MM.1S (cell line): ENCODE results near the gene CCDC158.

Experiments used
- DNase-seq: peaks from one replicate; pipeline ENCODE4 v3.0.0-alpha.2; 2015
- H2AFZ ChIP-seq: fragments of 300-600 bp; sonication (generic); 2 replicates; pipeline ENCODE4 v1.6.0; 2016; ENCODE audit warnings: antibody characterized with exemption, low read length
- H3F3A ChIP-seq: fragments of 300-600 bp; sonication (generic); 2 replicates; pipeline ENCODE4 v1.6.1; 2016; ENCODE audit warnings: mild to moderate bottlenecking, antibody characterized with exemption, low read length, moderate library complexity, mixed read lengths; ENCODE audit not compliant: insufficient read depth
- H3K27ac ChIP-seq: fragments of 300-600 bp; sonication (generic); 2 replicates; pipeline ENCODE4 v1.5.1; 2016; ENCODE audit warnings: mild to moderate bottlenecking, low read length
- H3K27me3 ChIP-seq: fragments of 300-600 bp; sonication (generic); replicated peaks from 2 replicates; pipeline ENCODE4 v1.6.0; 2016; ENCODE audit warnings: low read length; ENCODE audit not compliant: insufficient read depth
- H3K36me3 ChIP-seq: fragments of 300-600 bp; sonication (generic); replicated peaks from 2 replicates; pipeline ENCODE4 v1.6.1; 2016; ENCODE audit warnings: mild to moderate bottlenecking, low read length, mixed read lengths; ENCODE audit not compliant: insufficient read depth
- H3K4me1 ChIP-seq: fragments of 300-600 bp; sonication (generic); 2 replicates; pipeline ENCODE4 v1.6.1; 2016; ENCODE audit warnings: low read length, mixed read lengths
- H3K4me2 ChIP-seq: fragments of 300-600 bp; sonication (generic); 2 replicates; pipeline ENCODE4 v1.6.0; 2016; ENCODE audit warnings: low read depth, low read length
- H3K4me3 ChIP-seq: fragments of 300-600 bp; sonication (generic); 2 replicates; pipeline ENCODE4 v1.5.1; 2016; ENCODE audit warnings: low read length, mixed read lengths
- H3K79me2 ChIP-seq: fragments of 300-600 bp; sonication (generic); 2 replicates; pipeline ENCODE4 v1.6.1; 2016; ENCODE audit warnings: mixed run types, low read length, mixed read lengths
- H3K9ac ChIP-seq: fragments of 300-600 bp; sonication (generic); 2 replicates; pipeline ENCODE4 v1.6.1; 2016; ENCODE audit warnings: low read length, mixed read lengths
- H3K9me2 ChIP-seq: fragments of 300-600 bp; sonication (generic); replicated peaks from 2 replicates; pipeline ENCODE4 v1.6.1; 2016; ENCODE audit warnings: mild to moderate bottlenecking, low read length, mixed read lengths; ENCODE audit not compliant: insufficient read depth
- H3K9me3 ChIP-seq: fragments of 300-600 bp; sonication (generic); replicated peaks from 2 replicates; pipeline ENCODE4 v1.6.1; 2016; ENCODE audit warnings: mild to moderate bottlenecking, low read length, mixed read lengths; ENCODE audit not compliant: insufficient read depth
- H4K20me1 ChIP-seq: fragments of 300-600 bp; sonication (generic); 2 replicates; pipeline ENCODE4 v1.6.1; 2016; ENCODE audit warnings: mild to moderate bottlenecking, low read length, moderate library complexity, mixed read lengths; ENCODE audit not compliant: insufficient read depth
- CTCF ChIP-seq: fragments of 300-600 bp; sonication (generic); IDR thresholded peaks from 2 replicates; pipeline ENCODE4 v1.5.1; 2016; ENCODE audit warnings: antibody characterized with exemption, low read length, mixed read lengths
- EZH2 ChIP-seq: fragments of 300-600 bp; sonication (generic); optimal IDR thresholded peaks from 2 replicates; pipeline ENCODE3; 2017; ENCODE audit warnings: low read depth, mild to moderate bottlenecking, antibody characterized with exemption, low read length, mixed read lengths
- EZH2phosphoT487 ChIP-seq: fragments of 300-600 bp; sonication (generic); IDR thresholded peaks from 2 replicates; pipeline ENCODE4 v1.6.1; 2018; ENCODE audit warnings: antibody characterized with exemption, low read length

Gene CCDC158

GRCh38 chr4:76310683-76311082 lies 110.3 kb downstream of the CCDC158 start:
- H3K27ac ChIP-seq, result no peak overlapping the region
- H3K4me1 ChIP-seq, result peaks cover 14% of the 10 kb centered on the region; the same call in 1 of the 2 replicates
- H3F3A ChIP-seq, result peaks cover 21% of the 10 kb centered on the region
- H3K79me2 ChIP-seq, result peaks cover 51% of the 10 kb centered on the region
- no peaks in the 10 kb centered on the region for H3K9me2 ChIP-seq
- H2AFZ ChIP-seq, result no peak overlapping the region
- H3K27me3 ChIP-seq, result no peaks in the 10 kb centered on the region
- TF ChIP-seq EZH2phosphoT487, result no peak
- TF ChIP-seq EZH2, result no peak
- no peak for TF ChIP-seq CTCF
- H3K4me2 ChIP-seq, result no peak overlapping the region
- no peaks in the 10 kb centered on the region for H4K20me1 ChIP-seq
- DNase-seq, result no peak
- peaks cover 10% of the 10 kb centered on the region for H3K36me3 ChIP-seq
- H3K4me3 ChIP-seq, result no peak overlapping the region
- H3K9me3 ChIP-seq, result no peaks in the 10 kb centered on the region
- no peak overlapping the region for H3K9ac ChIP-seq

GRCh38 chr4:76309939-76310550 lies 110.9 kb downstream of the CCDC158 start:
- H3K27ac ChIP-seq, result no peak overlapping the region
- TF ChIP-seq EZH2, result no peak
- TF ChIP-seq CTCF, result no peak
- TF ChIP-seq EZH2phosphoT487, result no peak
- peaks cover 19% of the 10 kb centered on the region for H3K4me1 ChIP-seq
- H4K20me1 ChIP-seq, result no peaks in the 10 kb centered on the region
- H3K9ac ChIP-seq, result no peak overlapping the region
- H3K4me3 ChIP-seq, result no peak overlapping the region
- H3K36me3 ChIP-seq, result peaks cover 10% of the 10 kb centered on the region
- no peak overlapping the region for H2AFZ ChIP-seq
- H3K4me2 ChIP-seq, result no peak overlapping the region
- no peaks in the 10 kb centered on the region for H3K27me3 ChIP-seq
- H3F3A ChIP-seq, result peaks cover 28% of the 10 kb centered on the region
- peaks cover 57% of the 10 kb centered on the region for H3K79me2 ChIP-seq
- no peaks in the 10 kb centered on the region for H3K9me3 ChIP-seq
- no peak for DNase-seq
- no peaks in the 10 kb centered on the region for H3K9me2 ChIP-seq

GRCh38 chr4:76308548-76308947 lies 112.4 kb downstream of the CCDC158 start:
- H3K79me2 ChIP-seq, result peaks cover 71% of the 10 kb centered on the region
- no peaks in the 10 kb centered on the region for H4K20me1 ChIP-seq
- H3K9me2 ChIP-seq, result no peaks in the 10 kb centered on the region
- 0 out of 2 replicates have a peak overlapping the region, but pooled peaks have one; percentile 96 for H3K4me3 ChIP-seq
- H3F3A ChIP-seq, result peaks cover 31% of the 10 kb centered on the region
- TF ChIP-seq EZH2 (no peak), CTCF (no peak), EZH2phosphoT487 (no peak)
- H3K9ac ChIP-seq, result no peak overlapping the region
- peaks cover 10% of the 10 kb centered on the region for H3K36me3 ChIP-seq
- peaks cover 34% of the 10 kb centered on the region for H3K4me1 ChIP-seq
- DNase-seq, result no peak
- no peaks in the 10 kb centered on the region for H3K9me3 ChIP-seq
- no peaks in the 10 kb centered on the region for H3K27me3 ChIP-seq
- H3K27ac ChIP-seq, result no peak overlapping the region
- H3K4me2 ChIP-seq, result peak overlapping the region; percentile 86
- H2AFZ ChIP-seq, result no peak overlapping the region
